Nephron (organoid): Measurements from ENCODE around the gene PET100.
A peak's percentile ranks its signal among the peaks of the same experiment; 100 is the strongest.
"Not testable (repeated sequence)": the region's sequence is repeated elsewhere in the genome, so short reads cannot be mapped to it uniquely, and the experiment has no call there.

ENCODE experiments used
- H3K27ac Mint-ChIP-seq, 3 experiments: 2 replicates each; pipeline ENCODE4 v1.8.0; 2020; ENCODE audit warnings: mixed read lengths in 3 of 3, mild to moderate bottlenecking in 2 of 3, moderate library complexity in 1 of 3
- H3K27me3 Mint-ChIP-seq: 2 replicates; pipeline ENCODE4 v1.8.0; 2021; ENCODE audit warnings: low read depth, mild to moderate bottlenecking, moderate library complexity, mixed read lengths
- H3K36me3 Mint-ChIP-seq: 2 replicates; pipeline ENCODE4 v1.8.0; 2020; ENCODE audit warnings: low read depth, mixed read lengths
- H3K4me1 Mint-ChIP-seq: 2 replicates; pipeline ENCODE4 v1.8.0; 2020; ENCODE audit warnings: mixed read lengths
- H3K4me3 Mint-ChIP-seq, 3 experiments: 2 replicates each; pipeline ENCODE4 v1.8.0; 2020; ENCODE audit warnings: mild to moderate bottlenecking in 3 of 3, mixed read lengths in 3 of 3, moderate library complexity in 2 of 3
- H3K9me3 Mint-ChIP-seq: 2 replicates; pipeline ENCODE4 v1.8.0; 2020; ENCODE audit warnings: mixed read lengths
- TF ChIP-seq, protein P1 (sequence below), 3 experiments: fragments of 200-600 bp; sonication (generic); IDR thresholded peaks; one replicate each; pipeline ENCODE4 v1.5.0; 2021; ENCODE audit warnings: antibody characterized with exemption in 3 of 3; ENCODE audit not compliant: unreplicated experiment in 3 of 3

PET100 gene

DNA sequence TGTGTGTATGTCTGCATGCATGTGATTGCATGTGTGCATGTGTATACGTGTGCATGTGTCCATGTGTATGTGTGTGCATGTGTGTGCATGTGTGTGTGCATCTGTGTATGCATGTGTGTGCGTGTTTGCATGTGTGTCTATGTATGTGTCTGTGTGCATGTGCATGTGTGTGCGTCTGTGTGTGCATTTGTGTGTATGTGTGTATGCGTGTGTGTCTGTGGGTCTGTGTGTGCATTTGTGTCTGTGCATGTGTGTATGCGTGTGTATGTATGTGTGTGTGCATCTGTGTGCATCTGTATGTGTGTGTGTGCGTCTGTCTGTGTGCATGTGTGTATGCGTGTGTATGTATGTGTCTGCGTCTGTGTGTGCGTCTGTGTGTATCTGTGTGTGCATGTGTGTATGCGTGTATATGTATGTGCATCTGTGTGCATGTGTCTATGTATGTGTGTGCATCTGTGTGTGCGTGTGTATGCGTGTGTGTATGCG lies 10.3 kb downstream of the PET100 start:
- H3K4me1 Mint-ChIP-seq = no peaks in the 10 kb centered on the region
- H3K27ac Mint-ChIP-seq = no peak overlapping the region
- no peaks in the 10 kb centered on the region for H3K36me3 Mint-ChIP-seq
- no peaks in the 10 kb centered on the region for H3K9me3 Mint-ChIP-seq
- peaks cover 37% of the 10 kb centered on the region for H3K27me3 Mint-ChIP-seq
- H3K4me3 Mint-ChIP-seq = peak overlapping the region in 2 of 3 experiments; percentile 3 to 12
- TF ChIP-seq, protein P1, sequence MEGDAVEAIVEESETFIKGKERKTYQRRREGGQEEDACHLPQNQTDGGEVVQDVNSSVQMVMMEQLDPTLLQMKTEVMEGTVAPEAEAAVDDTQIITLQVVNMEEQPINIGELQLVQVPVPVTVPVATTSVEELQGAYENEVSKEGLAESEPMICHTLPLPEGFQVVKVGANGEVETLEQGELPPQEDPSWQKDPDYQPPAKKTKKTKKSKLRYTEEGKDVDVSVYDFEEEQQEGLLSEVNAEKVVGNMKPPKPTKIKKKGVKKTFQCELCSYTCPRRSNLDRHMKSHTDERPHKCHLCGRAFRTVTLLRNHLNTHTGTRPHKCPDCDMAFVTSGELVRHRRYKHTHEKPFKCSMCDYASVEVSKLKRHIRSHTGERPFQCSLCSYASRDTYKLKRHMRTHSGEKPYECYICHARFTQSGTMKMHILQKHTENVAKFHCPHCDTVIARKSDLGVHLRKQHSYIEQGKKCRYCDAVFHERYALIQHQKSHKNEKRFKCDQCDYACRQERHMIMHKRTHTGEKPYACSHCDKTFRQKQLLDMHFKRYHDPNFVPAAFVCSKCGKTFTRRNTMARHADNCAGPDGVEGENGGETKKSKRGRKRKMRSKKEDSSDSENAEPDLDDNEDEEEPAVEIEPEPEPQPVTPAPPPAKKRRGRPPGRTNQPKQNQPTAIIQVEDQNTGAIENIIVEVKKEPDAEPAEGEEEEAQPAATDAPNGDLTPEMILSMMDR (IDR thresholded peaks at IDR 0.05; ENCODE audit: unreplicated experiment in 3 of 3) = no peak

- Mint-ChIP-seq H3K4me1 (no peaks in the 10 kb centered on the region), H3K36me3 (no peaks in the 10 kb centered on the region), H3K27ac (no peak overlapping the region), H3K4me3 (no peak overlapping the region), H3K27me3 (peaks cover 28% of the 10 kb centered on the region), H3K9me3 (no peaks in the 10 kb centered on the region)
- TF ChIP-seq, protein P1 (IDR thresholded peaks at IDR 0.05; ENCODE audit: unreplicated experiment in 3 of 3) = no peak
Measured at GRCh38 chr19:7640803-7641202, 11.2 kb downstream of the PET100 start.

DNA sequence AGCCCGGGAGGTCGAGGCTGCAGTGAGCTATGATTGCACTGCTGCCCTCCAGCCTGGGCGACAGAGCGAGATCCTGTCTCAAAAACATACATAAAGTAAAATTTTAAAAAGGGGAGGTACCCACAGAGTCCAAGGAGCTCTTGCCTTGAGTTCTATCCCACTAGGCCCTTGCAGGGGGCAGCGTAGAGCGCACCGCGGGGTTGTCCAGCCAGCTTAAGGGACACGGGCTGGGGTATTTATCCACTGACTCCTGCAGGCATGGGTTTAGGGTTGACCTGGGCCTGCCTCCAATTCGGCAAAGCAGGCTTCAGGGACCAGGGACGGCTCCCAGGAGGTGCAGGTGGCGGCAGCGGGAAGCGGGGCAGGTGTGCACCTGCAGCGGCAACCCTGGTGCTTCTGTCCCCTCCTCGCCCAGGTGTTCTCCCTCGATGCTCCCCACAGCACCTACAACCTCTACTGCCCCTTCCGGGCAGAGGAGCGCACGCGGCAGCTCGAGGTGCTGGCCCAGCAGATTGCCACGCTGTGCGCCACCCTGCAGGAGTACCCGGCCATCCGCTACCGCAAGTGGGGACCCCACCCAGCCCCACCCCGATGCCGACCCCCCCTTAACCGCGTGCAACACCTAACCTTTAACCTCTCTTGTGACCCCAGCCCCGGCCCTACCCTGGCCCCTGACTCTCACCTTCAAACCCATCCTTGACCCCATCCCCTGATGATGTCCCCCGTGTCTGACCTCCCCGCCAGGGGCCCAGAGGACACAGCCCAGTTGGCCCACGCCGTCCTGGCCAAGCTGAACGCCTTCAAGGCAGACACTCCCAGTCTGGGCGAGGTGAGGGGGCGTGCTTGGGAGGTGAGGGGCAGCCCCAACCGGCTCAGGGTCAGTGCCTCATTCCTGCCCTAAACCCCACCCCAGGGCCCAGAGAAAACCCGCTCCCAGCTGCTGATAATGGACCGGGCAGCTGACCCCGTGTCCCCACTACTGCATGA lies 12.0 kb downstream of the PET100 start:
- Mint-ChIP-seq H3K27ac (no peak overlapping the region), H3K36me3 (no peaks in the 10 kb centered on the region), H3K4me1 (no peaks in the 10 kb centered on the region), H3K27me3 (peaks cover 20% of the 10 kb centered on the region), H3K4me3 (no peak overlapping the region), H3K9me3 (no peaks in the 10 kb centered on the region)
- TF ChIP-seq, protein P1 (IDR thresholded peaks at IDR 0.05; ENCODE audit: unreplicated experiment in 3 of 3) = no peak

DNA sequence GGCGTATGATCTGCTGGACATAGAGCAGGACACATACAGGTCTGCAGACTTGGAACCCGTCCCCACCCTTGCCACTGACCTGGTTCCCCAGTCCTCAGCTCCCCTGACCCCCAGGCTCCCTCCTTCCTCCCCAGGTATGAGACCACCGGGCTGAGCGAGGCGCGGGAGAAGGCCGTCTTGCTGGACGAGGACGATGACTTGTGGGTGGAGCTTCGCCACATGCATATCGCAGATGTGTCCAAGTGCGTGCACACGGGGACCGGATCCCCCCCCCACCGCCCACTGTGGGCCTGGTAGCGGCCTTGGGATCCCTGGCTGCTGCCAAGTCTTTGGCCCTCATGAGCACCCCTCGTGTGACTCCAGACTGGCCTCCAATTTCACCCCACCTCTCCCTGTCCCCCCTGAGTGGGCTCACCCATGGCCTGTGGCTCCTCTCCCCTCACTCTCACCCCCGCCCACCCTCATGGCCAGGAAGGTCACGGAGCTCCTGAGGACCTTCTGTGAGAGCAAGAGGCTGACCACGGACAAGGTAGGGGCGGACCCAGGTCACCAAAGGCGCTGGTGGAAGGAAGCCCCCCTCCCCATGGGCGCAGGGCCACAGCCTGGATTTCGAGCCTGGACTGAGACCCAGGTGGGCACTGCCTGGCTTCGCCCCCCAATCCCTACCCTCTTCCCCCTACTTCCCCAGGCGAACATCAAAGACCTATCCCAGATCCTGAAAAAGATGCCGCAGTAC lies 12.9 kb downstream of the PET100 start:
- H3K36me3 Mint-ChIP-seq = no peaks in the 10 kb centered on the region

GRCh38 chr19:7643031-7643415 lies 13.4 kb downstream of the PET100 start:
- H3K4me3 Mint-ChIP-seq = no peak overlapping the region
- H3K9me3 Mint-ChIP-seq = no peaks in the 10 kb centered on the region
- peaks cover 6% of the 10 kb centered on the region for H3K27me3 Mint-ChIP-seq
- H3K4me1 Mint-ChIP-seq = no peaks in the 10 kb centered on the region
- H3K36me3 Mint-ChIP-seq = no peaks in the 10 kb centered on the region
- H3K27ac Mint-ChIP-seq = no peak overlapping the region
- TF ChIP-seq, protein P1 (IDR thresholded peaks at IDR 0.05; ENCODE audit: unreplicated experiment in 3 of 3) = no peak

More for the DNA sequence above, 12.9 kb downstream of the PET100 start:
- no peaks in the 10 kb centered on the region for H3K9me3 Mint-ChIP-seq
- H3K27ac Mint-ChIP-seq = no peak overlapping the region
- peaks cover 12% of the 10 kb centered on the region for H3K27me3 Mint-ChIP-seq
- no peak overlapping the region for H3K4me3 Mint-ChIP-seq
- TF ChIP-seq, protein P1 (IDR thresholded peaks at IDR 0.05; ENCODE audit: unreplicated experiment in 3 of 3) = no peak
- no peaks in the 10 kb centered on the region for H3K4me1 Mint-ChIP-seq

GRCh38 chr19:7643629-7644549 lies 14.3 kb downstream of the PET100 start:
- H3K4me3 Mint-ChIP-seq, H3K27me3 Mint-ChIP-seq, H3K9me3 Mint-ChIP-seq, H3K36me3 Mint-ChIP-seq, H3K27ac Mint-ChIP-seq, H3K4me1 Mint-ChIP-seq: not testable (repeated sequence)
